Gastrocnemius medialis (tissue), 4 donors: ENCODE results near the gene BDH1. TPM values are rescaled to one million over a fixed set of nuclear protein-coding genes. Genes with fewer than 3 reads are reported as not detected.
A peak's percentile ranks its signal among the peaks of the same experiment; 100 is the strongest.

ENCODE experiments used
- ATAC-seq, 2 donors: fragments of 150-250 bp; one replicate each; pipeline ENCODE4 v1.9.1; 2016
- DNase-seq, 2 donors: peaks; one replicate each; pipeline ENCODE4 v3.0.0-alpha.2; 2019
- H3K27ac ChIP-seq, 4 donors: fragments of 200-600 bp; sonication (generic); 1 replicate in 1 of 4; 2 replicates in 3 of 4; pipeline ENCODE4 v1.5.1; 2016 to 2018; ENCODE audit warnings: mild to moderate bottlenecking in 2 of 4, moderate library complexity in 1 of 4
- H3K27me3 ChIP-seq, 3 donors: fragments of 200-600 bp; sonication (generic) in 2 of 3; 1 replicate in 1 of 3; 2 replicates in 2 of 3; pipeline versions ENCODE4 v1.5.1 to v1.6.0; 2016 to 2019; ENCODE audit warnings: mild to moderate bottlenecking in 1 of 3, moderate library complexity in 1 of 3
- H3K36me3 ChIP-seq, 2 donors: fragments of 200-600 bp; sonication (generic) in 1 of 2; one replicate each; pipeline ENCODE4 v1.5.1; 2017 to 2018
- H3K4me1 ChIP-seq, 2 donors: fragments of 200-600 bp; sonication (generic) in 1 of 2; one replicate each; pipeline ENCODE4 v1.5.1; 2016 to 2017; ENCODE audit warnings: mild to moderate bottlenecking in 2 of 2
- H3K4me3 ChIP-seq, 4 donors: fragments of 200-600 bp; sonication (generic) in 3 of 4; 1 replicate in 1 of 4; 2 replicates in 3 of 4; pipeline ENCODE4 v1.5.1; 2016 to 2019; ENCODE audit warnings: mild to moderate bottlenecking in 2 of 4
- H3K9me3 ChIP-seq, 3 donors: fragments of 200-600 bp; sonication (generic) in 2 of 3; 1 replicate in 1 of 3; 2 replicates in 2 of 3; pipeline ENCODE4 v1.5.1; 2016 to 2019
- POLR2A ChIP-seq, 2 donors: fragments of 450-650 bp; IDR thresholded peaks; one replicate each; pipeline ENCODE4 v1.6.1; 2017; ENCODE audit warnings: antibody characterized with exemption in 2 of 2, mild to moderate bottlenecking in 2 of 2, moderate library complexity in 2 of 2
- in situ Hi-C, 4 donors: fragments of 200-750 bp; cut with MboI; loops; one replicate each; pipeline versions ENCODE4 v1.15.0 to v1.8.0; 2017; ENCODE audit warnings: low sequenced_read_pairs in 4 of 4
- intact Hi-C: fragments of 100-400 bp; cut with DNase I; formaldehyde crosslinking; loops from one replicate; pipeline ENCODE4 v1.15.1; 2023; ENCODE audit warnings: low total_unique reads
- total RNA-seq, 4 donors: library from RNA; depleted of rRNA; stranded (reverse); fragments of >200 nt; gene quantifications; one replicate each; pipeline versions ENCODE4 v1.1.0 to v1.2.3, GENCODE V29; 2016
- TF ChIP-seq, protein P1 (sequence below), 5 experiments: fragments of 450-650 bp in 3 of 5; fragments of 200-600 bp in 2 of 5; sonication (generic) in 2 of 5; IDR thresholded peaks in 4 of 5; conservative IDR thresholded peaks in 1 of 5; 1 replicate in 4 of 5; 2 replicates in 1 of 5; pipeline ENCODE4 v1.5.1; 2016 to 2019; ENCODE audit warnings: antibody characterized with exemption in 5 of 5, mild to moderate bottlenecking in 3 of 5, moderate library complexity in 3 of 5

The BDH1 gene
- total RNA-seq, 4 donors from 2014 or later, result 7.1 to 9.5 (median 8.9) TPM

DNA sequence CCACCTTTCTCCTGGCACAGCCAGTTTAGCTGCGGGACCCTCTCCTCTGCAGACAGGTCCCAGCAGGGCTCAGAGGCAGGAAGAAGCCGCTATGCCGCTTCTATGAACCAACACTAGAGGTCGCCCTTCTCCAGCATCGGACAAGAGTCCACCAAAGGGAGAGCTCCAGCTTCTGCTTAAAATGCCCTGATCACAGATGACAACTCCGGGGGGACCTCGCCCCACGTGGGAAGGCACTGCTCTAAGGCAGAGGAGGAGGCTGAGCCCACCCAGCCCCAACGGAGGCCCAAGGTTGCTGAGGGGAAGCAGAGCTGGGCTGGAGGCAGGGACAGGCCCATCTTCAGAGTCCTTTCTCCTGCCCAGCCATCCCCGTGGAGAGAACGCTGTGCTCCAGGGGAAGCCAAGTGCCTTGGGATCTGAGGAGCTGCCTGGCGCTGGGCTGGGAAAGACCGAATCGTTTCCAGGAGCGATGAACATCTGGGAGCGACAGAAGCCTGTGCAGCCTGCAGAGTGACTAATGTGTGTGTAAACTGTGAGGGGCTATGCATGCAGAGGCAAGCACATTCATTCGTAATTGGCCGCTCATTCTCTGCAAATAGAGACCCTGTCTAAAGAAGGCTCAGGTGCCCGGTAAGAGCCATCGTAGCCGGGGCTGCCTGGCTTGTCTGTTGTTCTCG is 43.5 kb upstream of the BDH1 start:
- Histone ChIP-seq H3K27me3 (no peaks in the 10 kb centered on the region), H3K36me3 (no peaks in the 10 kb centered on the region), H3K27ac (no peak overlapping the region), H3K4me1 (no peaks in the 10 kb centered on the region), H3K4me3 (no peak overlapping the region), H3K9me3 (no peaks in the 10 kb centered on the region)
- ATAC-seq (peak; percentile 86), DNase-seq (peak; percentile 27 to 54)
- intact Hi-C loops (no loop called here), in situ Hi-C loops (loop anchor here in 2 of 4 donors (25.0 kb wide), 1 partner anchor 88 kb away; no protein-coding TSS in a partner anchor)
- TF ChIP-seq, protein P1, sequence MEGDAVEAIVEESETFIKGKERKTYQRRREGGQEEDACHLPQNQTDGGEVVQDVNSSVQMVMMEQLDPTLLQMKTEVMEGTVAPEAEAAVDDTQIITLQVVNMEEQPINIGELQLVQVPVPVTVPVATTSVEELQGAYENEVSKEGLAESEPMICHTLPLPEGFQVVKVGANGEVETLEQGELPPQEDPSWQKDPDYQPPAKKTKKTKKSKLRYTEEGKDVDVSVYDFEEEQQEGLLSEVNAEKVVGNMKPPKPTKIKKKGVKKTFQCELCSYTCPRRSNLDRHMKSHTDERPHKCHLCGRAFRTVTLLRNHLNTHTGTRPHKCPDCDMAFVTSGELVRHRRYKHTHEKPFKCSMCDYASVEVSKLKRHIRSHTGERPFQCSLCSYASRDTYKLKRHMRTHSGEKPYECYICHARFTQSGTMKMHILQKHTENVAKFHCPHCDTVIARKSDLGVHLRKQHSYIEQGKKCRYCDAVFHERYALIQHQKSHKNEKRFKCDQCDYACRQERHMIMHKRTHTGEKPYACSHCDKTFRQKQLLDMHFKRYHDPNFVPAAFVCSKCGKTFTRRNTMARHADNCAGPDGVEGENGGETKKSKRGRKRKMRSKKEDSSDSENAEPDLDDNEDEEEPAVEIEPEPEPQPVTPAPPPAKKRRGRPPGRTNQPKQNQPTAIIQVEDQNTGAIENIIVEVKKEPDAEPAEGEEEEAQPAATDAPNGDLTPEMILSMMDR (IDR thresholded peaks at IDR 0.05 in 4 of 5, conservative IDR thresholded peaks at IDR 0.05 in 1 of 5), result peak; percentile 62 to 91 (median 80)
- no peak for TF ChIP-seq POLR2A (IDR thresholded peaks at IDR 0.05)

DNA sequence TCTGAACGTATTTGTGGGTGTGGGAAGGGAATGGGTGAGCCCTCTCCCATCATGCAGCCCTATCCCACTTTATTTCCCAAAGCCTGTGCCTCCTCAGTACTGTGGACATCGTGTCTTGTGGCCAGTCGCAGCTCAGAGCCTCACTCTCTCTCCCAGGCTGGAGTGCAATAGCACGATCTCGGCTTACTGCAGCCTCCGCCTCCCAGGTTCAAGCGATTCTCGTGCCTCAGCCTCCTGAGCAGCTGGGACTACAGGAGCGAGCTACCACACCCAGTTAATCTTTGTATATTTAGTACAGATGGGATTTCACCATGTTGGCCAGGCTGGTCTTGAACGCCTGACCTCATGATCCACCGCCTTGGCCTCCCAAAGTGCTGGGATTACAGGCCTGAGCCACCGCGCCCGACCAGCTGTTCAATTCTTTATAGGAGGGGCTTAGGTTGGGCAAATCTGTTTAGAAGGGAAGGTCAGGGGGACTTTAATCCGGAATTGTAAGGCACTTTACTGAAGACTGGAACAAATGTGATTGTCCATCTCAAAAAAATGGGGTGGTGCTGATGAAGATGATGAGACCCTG is 42.7 kb upstream of the BDH1 start:
- no peak for TF ChIP-seq POLR2A (IDR thresholded peaks at IDR 0.05)
- TF ChIP-seq, protein P1 (IDR thresholded peaks at IDR 0.05 in 4 of 5, conservative IDR thresholded peaks at IDR 0.05 in 1 of 5), result no peak
- no peaks in the 10 kb centered on the region for H3K9me3 ChIP-seq
- H3K27me3 ChIP-seq, result no peaks in the 10 kb centered on the region
- H3K27ac ChIP-seq, result no peak overlapping the region
- no peaks in the 10 kb centered on the region for H3K36me3 ChIP-seq
- in situ Hi-C loops, result loop anchor here in 2 of 4 donors (25.0 kb wide), 1 partner anchor 89 kb away; no protein-coding TSS in a partner anchor
- intact Hi-C loops, result no loop called here
- H3K4me1 ChIP-seq, result no peaks in the 10 kb centered on the region
- ATAC-seq (no peak), DNase-seq (no peak)
- H3K4me3 ChIP-seq, result no peak overlapping the region

DNA sequence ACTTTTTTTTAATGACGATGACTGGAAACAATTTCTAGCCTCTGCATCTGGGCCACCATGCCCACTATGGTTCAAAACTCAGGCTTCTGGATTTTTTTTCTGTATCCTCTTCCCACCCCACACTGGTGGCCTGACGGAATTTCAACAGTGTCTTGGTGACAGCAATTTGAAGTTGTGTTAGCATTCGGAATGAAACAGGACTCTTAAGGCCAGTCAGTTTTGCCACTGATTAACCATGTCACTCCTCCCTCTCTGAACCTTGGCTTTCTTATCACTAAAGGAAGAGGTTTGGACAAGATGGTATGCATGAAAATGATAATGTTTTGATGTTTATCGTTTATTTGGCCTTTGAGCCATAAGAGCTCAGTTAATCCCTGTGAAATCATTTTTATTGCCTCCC is 41.6 kb upstream of the BDH1 start:
- Histone ChIP-seq H3K27me3 (no peaks in the 10 kb centered on the region), H3K27ac (no peak overlapping the region), H3K4me1 (no peaks in the 10 kb centered on the region), H3K9me3 (no peaks in the 10 kb centered on the region), H3K4me3 (no peak overlapping the region), H3K36me3 (no peaks in the 10 kb centered on the region)
- ATAC-seq (no peak), DNase-seq (no peak)
- intact Hi-C loops (no loop called here), in situ Hi-C loops (loop anchor here in 2 of 4 donors (25.0 kb wide), 1 partner anchor 90 kb away; no protein-coding TSS in a partner anchor)
- no peak for TF ChIP-seq POLR2A (IDR thresholded peaks at IDR 0.05)
- TF ChIP-seq, protein P1 (IDR thresholded peaks at IDR 0.05 in 4 of 5, conservative IDR thresholded peaks at IDR 0.05 in 1 of 5), result no peak

DNA sequence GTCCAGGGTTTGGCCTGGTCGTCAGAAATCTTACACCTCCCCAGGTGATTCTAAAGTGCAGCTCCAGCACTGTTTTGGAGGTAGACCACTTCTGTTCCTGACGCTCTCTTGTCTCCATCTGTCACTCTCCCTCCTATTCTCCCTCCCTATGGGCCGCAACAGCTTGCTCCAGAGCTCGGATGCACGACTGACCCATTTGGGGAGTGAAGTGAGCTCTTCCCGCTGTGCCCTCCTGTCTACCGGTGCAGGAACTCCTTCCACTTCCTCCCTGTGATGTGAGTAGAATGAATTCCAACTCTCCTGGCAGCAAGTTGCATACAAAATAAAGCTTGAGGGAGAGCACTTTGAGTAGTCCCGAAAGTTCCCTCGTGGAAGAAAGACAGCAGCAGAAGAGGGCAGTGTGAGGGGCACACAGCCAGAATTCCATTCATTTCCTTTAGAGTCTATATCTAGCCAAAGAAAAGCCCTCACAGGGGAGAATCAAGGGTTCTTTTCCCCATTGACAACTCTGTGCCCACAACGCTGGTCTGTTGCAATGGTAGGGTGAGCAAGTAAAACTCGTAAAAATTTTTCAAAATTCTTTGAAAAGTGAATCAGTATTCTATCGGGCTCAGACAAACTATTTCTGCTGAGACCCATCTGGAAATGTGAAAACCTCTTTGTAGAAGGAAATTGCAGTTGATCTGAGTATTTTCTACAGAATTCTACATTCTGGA is 39.9 kb upstream of the BDH1 start:
- no peak overlapping the region for H3K27ac ChIP-seq

More for the DNA sequence above, 39.9 kb upstream of the BDH1 start:
- no peaks in the 10 kb centered on the region for H3K9me3 ChIP-seq
- ATAC-seq, result no peak
- no peaks in the 10 kb centered on the region for H3K27me3 ChIP-seq
- intact Hi-C loops (no loop called here), in situ Hi-C loops (loop anchor here in 2 of 4 donors (25.0 kb wide), 1 partner anchor 92 kb away; no protein-coding TSS in a partner anchor)
- H3K36me3 ChIP-seq, result no peaks in the 10 kb centered on the region
- no peaks in the 10 kb centered on the region for H3K4me1 ChIP-seq
- TF ChIP-seq, protein P1 (IDR thresholded peaks at IDR 0.05 in 4 of 5, conservative IDR thresholded peaks at IDR 0.05 in 1 of 5), result no peak
- TF ChIP-seq POLR2A (IDR thresholded peaks at IDR 0.05), result no peak
- H3K4me3 ChIP-seq, result no peak overlapping the region
- no peak for DNase-seq
